Activated CD8-positive, alpha-beta memory T cell treated with anti-CD3 and anti-CD28 coated beads, Interleukin-2, amount 10 ng/mL, durations not matched to agents 7 days and 5 days (primary cell): ENCODE data around the gene PXMP4. TPM values are rescaled to one million over a fixed set of nuclear protein-coding genes. Genes with fewer than 3 reads are reported as not detected.

Experiments used
- ATAC-seq: fragments of 150-1000 bp; cut with Tn5 transposase; one replicate; pipeline ENCODE4 v1.10.0; 2021; ENCODE audit warnings: moderate library complexity
- CTCF ChIA-PET: fragments of 350-600 bp; sonication (Branson Sonifier 250); formaldehyde crosslinking; loops from one replicate; lab custom pipeline; 2021; ENCODE audit warnings: antibody characterized with exemption; lab: Charles Lee
- DNase-seq: peaks from one replicate; pipeline ENCODE4 v3.0.0-alpha.2; 2020
- H3K27ac Mint-ChIP-seq: one replicate; pipeline ENCODE4 v1.8.0; 2021; ENCODE audit warnings: mild to moderate bottlenecking, mixed read lengths
- H3K27me3 Mint-ChIP-seq: one replicate; pipeline ENCODE4 v1.8.0; 2021; ENCODE audit warnings: mixed read lengths
- H3K36me3 Mint-ChIP-seq: one replicate; pipeline ENCODE4 v1.8.0; 2021; ENCODE audit warnings: mild to moderate bottlenecking, mixed read lengths
- H3K4me1 Mint-ChIP-seq: one replicate; pipeline ENCODE4 v1.8.0; 2021; ENCODE audit warnings: mixed read lengths
- H3K4me3 Mint-ChIP-seq: one replicate; pipeline ENCODE4 v1.8.0; 2021; ENCODE audit warnings: mild to moderate bottlenecking, moderate library complexity, mixed read lengths
- H3K9me3 Mint-ChIP-seq: one replicate; pipeline ENCODE4 v1.8.0; 2022; ENCODE audit warnings: low read depth, mixed read lengths
- total RNA-seq, 2 experiments: library from RNA; stranded (reverse); gene quantifications; one replicate each; pipeline ENCODE4 v1.2.3, GENCODE V29; 2021

The PXMP4 gene
- total RNA-seq, 2 experiments from 2014 or later = 11.9 to 15.6 TPM

- DNase-seq (no peak), ATAC-seq (no peak)
- Mint-ChIP-seq H3K27ac (peak overlapping the region; percentile 84), H3K4me1 (peaks cover 44% of the 10 kb centered on the region), H3K27me3 (no peaks in the 10 kb centered on the region), H3K9me3 (no peaks in the 10 kb centered on the region), H3K4me3 (peak overlapping the region; percentile 76), H3K36me3 (no peaks in the 10 kb centered on the region)
- CTCF ChIA-PET = interaction anchor here (0.7 to 7.5 kb wide), 8 partner anchors 10 to 220 kb away, joined by 3 to 67 read pairs (median 6); partner anchors contain the start of genes CBFA2T2, SNTA1 and ZNF341
Measured at GRCh38 chr20:33664762-33665144, 55.4 kb downstream of the PXMP4 start.

GRCh38 chr20:33664085-33664761 is 55.9 kb downstream of the PXMP4 start:
- peaks cover 44% of the 10 kb centered on the region for H3K4me1 Mint-ChIP-seq
- no peaks in the 10 kb centered on the region for H3K27me3 Mint-ChIP-seq
- no peaks in the 10 kb centered on the region for H3K36me3 Mint-ChIP-seq
- ATAC-seq (no peak), DNase-seq (no peak)
- H3K27ac Mint-ChIP-seq = peak overlapping the region; percentile 84
- CTCF ChIA-PET = interaction anchor here (0.7 to 7.5 kb wide), 9 partner anchors 9 to 220 kb away, joined by 3 to 67 read pairs (median 7); partner anchors contain the start of genes CBFA2T2, SNTA1 and ZNF341
- no peaks in the 10 kb centered on the region for H3K9me3 Mint-ChIP-seq
- peak overlapping the region; percentile 76 for H3K4me3 Mint-ChIP-seq

- CTCF ChIA-PET = interaction anchor here (0.9 to 7.5 kb wide), 9 partner anchors 8 to 261 kb away, joined by 3 to 67 read pairs (median 6); partner anchors contain the start of genes CBFA2T2 and ZNF341
Measured at GRCh38 chr20:33663161-33664084, 56.7 kb downstream of the PXMP4 start.

GRCh38 chr20:33662172-33662571 is 57.9 kb downstream of the PXMP4 start, which contains the start of gene C20orf144:
Gene C20orf144 (plus strand): TSS chr20:33662327. CDS start chr20:33662346, 19 bp downstream.
- H3K27ac Mint-ChIP-seq = peak within 1 kb of the TSS; percentile 84
- peaks cover 34% of the 10 kb centered on the region for H3K4me1 Mint-ChIP-seq
- peak within 1 kb of the TSS; percentile 76 for H3K4me3 Mint-ChIP-seq
- no peaks in the 10 kb centered on the region for H3K36me3 Mint-ChIP-seq
- CTCF ChIA-PET = interaction anchor here (0.9 to 7.5 kb wide), 5 partner anchors 7 to 219 kb away, joined by 3 to 67 read pairs (median 3); partner anchors contain the start of genes CBFA2T2 and ZNF341
- H3K27me3 Mint-ChIP-seq = no peaks in the 10 kb centered on the region
- DNase-seq (no peak), ATAC-seq (no peak)
- no peaks in the 10 kb centered on the region for H3K9me3 Mint-ChIP-seq

More at GRCh38 chr20:33663161-33664084, 56.7 kb downstream of the PXMP4 start:
- peak; percentile 90 for DNase-seq
- Mint-ChIP-seq H3K27ac (peak overlapping the region; percentile 84), H3K4me1 (peaks cover 38% of the 10 kb centered on the region), H3K36me3 (no peaks in the 10 kb centered on the region), H3K9me3 (no peaks in the 10 kb centered on the region), H3K4me3 (peak overlapping the region; percentile 76), H3K27me3 (no peaks in the 10 kb centered on the region)
- ATAC-seq = peak; percentile 70

GRCh38 chr20:33660685-33661058 is 59.4 kb downstream of the PXMP4 start:
- H3K4me3 Mint-ChIP-seq = no peak overlapping the region
- no peaks in the 10 kb centered on the region for H3K9me3 Mint-ChIP-seq
- no peak for DNase-seq
- no peak for ATAC-seq
- CTCF ChIA-PET = interaction anchor here (0.8 kb wide), 1 partner anchor 203 kb away, joined by 3 read pairs; no protein-coding TSS in a partner anchor
- H3K27ac Mint-ChIP-seq = no peak overlapping the region
- no peaks in the 10 kb centered on the region for H3K36me3 Mint-ChIP-seq
- no peaks in the 10 kb centered on the region for H3K27me3 Mint-ChIP-seq
- peaks cover 25% of the 10 kb centered on the region for H3K4me1 Mint-ChIP-seq

GRCh38 chr20:33660035-33660684 is 60.0 kb downstream of the PXMP4 start:
- Mint-ChIP-seq H3K27ac (no peak overlapping the region), H3K4me1 (peaks cover 20% of the 10 kb centered on the region), H3K36me3 (no peaks in the 10 kb centered on the region), H3K9me3 (no peaks in the 10 kb centered on the region), H3K4me3 (no peak overlapping the region), H3K27me3 (no peaks in the 10 kb centered on the region)
- ATAC-seq (no peak), DNase-seq (no peak)
- CTCF ChIA-PET = no interaction called here

GRCh38 chr20:33659341-33660034 is 60.6 kb downstream of the PXMP4 start:
- H3K36me3 Mint-ChIP-seq = no peaks in the 10 kb centered on the region
- DNase-seq (no peak), ATAC-seq (no peak)
- no peak overlapping the region for H3K4me3 Mint-ChIP-seq
- H3K9me3 Mint-ChIP-seq = no peaks in the 10 kb centered on the region
- no peaks in the 10 kb centered on the region for H3K27me3 Mint-ChIP-seq
- CTCF ChIA-PET = no interaction called here
- no peak overlapping the region for H3K27ac Mint-ChIP-seq
- H3K4me1 Mint-ChIP-seq = peaks cover 14% of the 10 kb centered on the region

- peaks cover 9% of the 10 kb centered on the region for H3K4me1 Mint-ChIP-seq
- no peak for ATAC-seq
- no peaks in the 10 kb centered on the region for H3K9me3 Mint-ChIP-seq
Measured at GRCh38 chr20:33658929-33659328, 61.2 kb downstream of the PXMP4 start.

GRCh38 chr20:33658510-33658909 is 61.6 kb downstream of the PXMP4 start:
- DNase-seq (no peak), ATAC-seq (no peak)
- Mint-ChIP-seq H3K4me3 (no peak overlapping the region), H3K9me3 (no peaks in the 10 kb centered on the region), H3K27ac (no peak overlapping the region), H3K27me3 (no peaks in the 10 kb centered on the region), H3K4me1 (peaks cover 9% of the 10 kb centered on the region), H3K36me3 (no peaks in the 10 kb centered on the region)
- CTCF ChIA-PET = interaction anchor here (7.7 kb wide), 1 partner anchor 7 kb away, joined by 67 read pairs; the partner anchor contains the start of genes ACTL10 and C20orf144

More at GRCh38 chr20:33658929-33659328, 61.2 kb downstream of the PXMP4 start:
- no peaks in the 10 kb centered on the region for H3K27me3 Mint-ChIP-seq
- no peak overlapping the region for H3K4me3 Mint-ChIP-seq
- no peaks in the 10 kb centered on the region for H3K36me3 Mint-ChIP-seq
- no peak for DNase-seq
- CTCF ChIA-PET = interaction anchor here (7.7 kb wide), 1 partner anchor 7 kb away, joined by 67 read pairs; the partner anchor contains the start of genes ACTL10 and C20orf144
- no peak overlapping the region for H3K27ac Mint-ChIP-seq

- ATAC-seq = no peak
- no peak for DNase-seq
- CTCF ChIA-PET = interaction anchor here (7.7 kb wide), 1 partner anchor 8 kb away, joined by 67 read pairs; the partner anchor contains the start of genes ACTL10 and C20orf144
- Mint-ChIP-seq H3K4me3 (no peak overlapping the region), H3K4me1 (peaks cover 12% of the 10 kb centered on the region), H3K9me3 (no peaks in the 10 kb centered on the region), H3K36me3 (no peaks in the 10 kb centered on the region), H3K27me3 (no peaks in the 10 kb centered on the region), H3K27ac (no peak overlapping the region)
Measured at GRCh38 chr20:33657704-33658095, 62.4 kb downstream of the PXMP4 start.

GRCh38 chr20:33656783-33657703 is 63.1 kb downstream of the PXMP4 start:
- no peak overlapping the region for H3K27ac Mint-ChIP-seq
- peaks cover 14% of the 10 kb centered on the region for H3K4me1 Mint-ChIP-seq
- H3K9me3 Mint-ChIP-seq = no peaks in the 10 kb centered on the region
- DNase-seq (no peak), ATAC-seq (no peak)
- no peak overlapping the region for H3K4me3 Mint-ChIP-seq
- H3K27me3 Mint-ChIP-seq = no peaks in the 10 kb centered on the region
- CTCF ChIA-PET = interaction anchor here (1.2 to 7.7 kb wide), 2 partner anchors 9 to 200 kb away, joined by 4 to 67 read pairs; partner anchors contain the start of genes ACTL10 and C20orf144
- H3K36me3 Mint-ChIP-seq = no peaks in the 10 kb centered on the region
